ENCODE measurements around the gene OSBPL1A.

OSBPL1A gene

DNA sequence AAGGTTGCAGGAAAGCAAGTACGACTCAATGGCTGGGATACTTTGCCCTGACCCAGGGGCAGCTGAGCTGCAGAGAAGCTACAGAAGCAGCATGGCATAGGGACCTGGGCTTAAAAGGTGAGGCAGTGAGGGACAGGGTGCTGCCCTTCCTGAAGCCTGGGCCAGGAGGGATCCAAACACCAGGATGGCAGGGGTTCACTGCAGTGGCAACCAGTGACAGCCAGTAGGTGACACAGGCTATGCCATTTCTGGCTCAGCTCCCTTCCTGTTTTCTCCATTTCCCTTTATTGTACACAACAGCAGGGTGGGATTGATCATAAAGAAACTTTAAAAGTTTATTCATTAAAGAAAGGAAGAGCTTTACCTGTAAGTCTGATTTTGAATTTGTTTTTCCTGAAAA, 209.9 kb downstream of the OSBPL1A start:
- Mint-ChIP-seq H3K9me3 (no peaks in the 10 kb centered on the region), H3K27me3 (ENCODE audit: low read depth, poor library complexity) (no peaks in the 10 kb centered on the region)

DNA sequence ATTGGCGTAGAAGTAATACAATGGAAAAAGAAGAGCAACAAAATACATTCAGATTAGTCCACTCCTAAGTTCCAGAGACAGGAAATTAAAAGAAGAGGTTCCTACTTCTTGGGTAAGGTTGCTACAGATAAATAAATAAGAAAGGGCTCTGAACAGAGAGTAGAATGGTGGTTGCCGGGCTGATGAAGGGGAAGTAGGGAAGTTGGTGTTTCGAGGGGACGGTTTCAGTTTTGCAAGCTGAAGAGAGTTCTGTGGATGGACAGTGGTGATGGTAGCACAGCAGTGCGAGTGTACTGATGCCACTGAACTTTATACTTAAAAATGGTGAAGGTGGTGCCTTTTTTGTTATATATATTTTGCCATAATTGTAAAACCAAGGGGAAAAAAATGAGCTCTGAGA, 210.6 kb downstream of the OSBPL1A start:
- DNase-seq, result no peak
- H3K36me3 Mint-ChIP-seq (ENCODE audit: low read depth), result peaks cover 11% of the 10 kb centered on the region
- TF ChIP-seq, protein P1, sequence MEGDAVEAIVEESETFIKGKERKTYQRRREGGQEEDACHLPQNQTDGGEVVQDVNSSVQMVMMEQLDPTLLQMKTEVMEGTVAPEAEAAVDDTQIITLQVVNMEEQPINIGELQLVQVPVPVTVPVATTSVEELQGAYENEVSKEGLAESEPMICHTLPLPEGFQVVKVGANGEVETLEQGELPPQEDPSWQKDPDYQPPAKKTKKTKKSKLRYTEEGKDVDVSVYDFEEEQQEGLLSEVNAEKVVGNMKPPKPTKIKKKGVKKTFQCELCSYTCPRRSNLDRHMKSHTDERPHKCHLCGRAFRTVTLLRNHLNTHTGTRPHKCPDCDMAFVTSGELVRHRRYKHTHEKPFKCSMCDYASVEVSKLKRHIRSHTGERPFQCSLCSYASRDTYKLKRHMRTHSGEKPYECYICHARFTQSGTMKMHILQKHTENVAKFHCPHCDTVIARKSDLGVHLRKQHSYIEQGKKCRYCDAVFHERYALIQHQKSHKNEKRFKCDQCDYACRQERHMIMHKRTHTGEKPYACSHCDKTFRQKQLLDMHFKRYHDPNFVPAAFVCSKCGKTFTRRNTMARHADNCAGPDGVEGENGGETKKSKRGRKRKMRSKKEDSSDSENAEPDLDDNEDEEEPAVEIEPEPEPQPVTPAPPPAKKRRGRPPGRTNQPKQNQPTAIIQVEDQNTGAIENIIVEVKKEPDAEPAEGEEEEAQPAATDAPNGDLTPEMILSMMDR (IDR thresholded peaks at IDR 0.05), result no peak
- no peak overlapping the region for H3K4me3 Mint-ChIP-seq
- H3K4me1 Mint-ChIP-seq, result peaks cover 11% of the 10 kb centered on the region
- H3K27ac Mint-ChIP-seq, result no peak overlapping the region
- H3K9me3 Mint-ChIP-seq, result no peaks in the 10 kb centered on the region
- no peaks in the 10 kb centered on the region for H3K27me3 Mint-ChIP-seq (ENCODE audit: low read depth, poor library complexity)

More for the DNA sequence above, 209.9 kb downstream of the OSBPL1A start:
- Mint-ChIP-seq H3K36me3 (ENCODE audit: low read depth) (peaks cover 11% of the 10 kb centered on the region), H3K4me1 (peaks cover 11% of the 10 kb centered on the region), H3K4me3 (no peak overlapping the region), H3K27ac (peak overlapping the region; percentile 77)
- TF ChIP-seq, protein P1 (IDR thresholded peaks at IDR 0.05), result no peak
- no peak for DNase-seq

DNA sequence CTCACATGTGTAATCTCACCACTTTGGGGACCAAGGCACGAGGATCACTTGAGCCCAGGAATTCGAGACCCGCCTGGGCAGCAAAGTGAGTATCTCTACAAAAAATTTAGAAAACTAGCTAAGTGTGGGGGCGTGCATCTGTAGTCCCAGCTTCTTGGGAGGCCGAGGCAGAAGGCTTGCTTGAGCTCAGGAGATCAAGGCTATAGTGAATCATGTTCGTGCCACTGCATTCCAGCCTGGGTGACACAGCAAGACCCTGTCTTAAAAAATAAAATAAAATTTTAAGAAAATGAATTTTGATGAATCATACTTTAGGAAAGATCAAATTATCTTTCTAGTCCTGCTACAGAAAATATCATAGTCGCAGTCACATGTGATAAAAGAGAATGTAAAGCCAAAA, 211.8 kb downstream of the OSBPL1A start:
- H3K36me3 Mint-ChIP-seq (ENCODE audit: low read depth), result peaks cover 15% of the 10 kb centered on the region
- H3K9me3 Mint-ChIP-seq, result no peaks in the 10 kb centered on the region
- TF ChIP-seq, protein P1 (IDR thresholded peaks at IDR 0.05), result no peak
- DNase-seq, result no peak
- H3K4me3 Mint-ChIP-seq, result no peak overlapping the region
- H3K27ac Mint-ChIP-seq, result no peak overlapping the region
- H3K27me3 Mint-ChIP-seq (ENCODE audit: low read depth, poor library complexity), result no peaks in the 10 kb centered on the region
- peaks cover 16% of the 10 kb centered on the region for H3K4me1 Mint-ChIP-seq

DNA sequence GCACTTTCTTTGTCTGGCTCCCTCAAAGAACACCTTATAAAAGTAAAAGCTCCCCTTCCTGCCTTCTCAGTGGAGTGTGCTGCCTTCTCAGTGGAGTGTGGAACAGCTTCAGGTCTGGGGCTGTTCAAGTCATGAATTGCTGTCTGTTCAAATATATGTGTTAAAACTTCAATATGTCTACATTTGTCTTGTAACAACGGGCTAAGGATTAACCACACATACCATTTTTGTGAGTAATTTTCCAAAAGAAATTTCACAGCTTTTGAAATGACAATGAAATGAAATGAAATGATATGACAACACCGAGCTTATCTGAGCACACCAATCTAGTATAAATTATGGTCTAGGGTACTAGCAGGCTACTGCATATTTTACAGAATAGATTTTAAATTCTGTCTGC, 215.8 kb downstream of the OSBPL1A start:
- TF ChIP-seq, protein P1 (IDR thresholded peaks at IDR 0.05), result no peak
- H3K9me3 Mint-ChIP-seq, result no peaks in the 10 kb centered on the region

DNA sequence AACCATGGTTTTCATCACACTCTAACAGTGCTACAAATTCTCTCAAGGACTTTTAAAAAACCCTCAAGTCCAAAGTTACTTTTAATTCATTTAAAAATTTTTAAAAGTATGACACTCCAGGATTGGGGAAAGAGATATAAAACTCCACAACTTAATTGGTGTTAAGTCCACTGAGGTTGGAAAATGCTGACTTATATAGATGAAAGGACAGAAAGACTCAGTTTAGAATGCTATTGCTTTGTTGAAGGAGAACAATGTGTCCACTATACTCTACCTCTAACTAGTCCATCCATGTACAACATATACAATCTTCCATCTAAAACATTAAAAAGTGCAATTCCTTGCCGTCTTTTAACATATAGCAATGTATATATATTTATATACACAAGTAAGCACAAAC, 217.6 kb downstream of the OSBPL1A start:
- Mint-ChIP-seq H3K36me3 (ENCODE audit: low read depth) (peaks cover 37% of the 10 kb centered on the region), H3K27ac (no peak overlapping the region), H3K27me3 (ENCODE audit: low read depth, poor library complexity) (no peaks in the 10 kb centered on the region), H3K4me3 (no peak overlapping the region), H3K4me1 (peaks cover 4% of the 10 kb centered on the region), H3K9me3 (no peaks in the 10 kb centered on the region)
- DNase-seq, result no peak
- TF ChIP-seq, protein P1 (IDR thresholded peaks at IDR 0.05), result no peak

More for the DNA sequence above, 215.8 kb downstream of the OSBPL1A start:
- Mint-ChIP-seq H3K4me1 (peaks cover 4% of the 10 kb centered on the region), H3K27ac (peak overlapping the region; percentile 64), H3K4me3 (no peak overlapping the region), H3K36me3 (ENCODE audit: low read depth) (peaks cover 27% of the 10 kb centered on the region), H3K27me3 (ENCODE audit: low read depth, poor library complexity) (no peaks in the 10 kb centered on the region)
- DNase-seq, result no peak

DNA sequence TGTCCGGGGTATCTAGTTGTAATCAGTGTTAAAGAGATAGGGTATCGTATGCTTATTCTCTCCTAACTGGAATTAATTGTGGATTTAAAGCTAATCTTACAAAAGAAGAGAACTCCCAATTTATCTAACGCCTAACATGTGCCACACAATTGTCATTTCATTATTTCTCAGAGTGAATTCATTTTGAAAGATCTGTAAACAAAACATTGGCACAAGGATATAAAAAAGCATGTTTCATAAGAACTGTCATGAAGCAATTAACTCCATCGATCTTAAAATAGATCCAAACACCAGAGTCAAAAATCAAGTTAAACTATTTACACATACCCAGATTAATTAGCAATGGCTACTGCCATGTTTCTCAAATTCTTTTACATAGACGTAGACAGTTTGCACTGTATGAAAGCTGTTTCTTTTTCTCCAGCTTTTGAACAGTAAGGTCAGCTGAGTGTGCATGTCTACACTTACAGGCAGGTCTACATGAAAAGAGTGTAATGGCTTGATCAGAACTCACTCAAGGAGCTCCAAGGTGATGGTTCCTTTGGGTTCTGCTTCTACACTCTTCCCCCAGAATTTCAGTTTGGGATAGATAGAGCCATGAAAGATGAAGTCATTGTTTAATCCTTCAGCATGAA, 220.0 kb downstream of the OSBPL1A start:
- DNase-seq, result no peak
- Mint-ChIP-seq H3K36me3 (ENCODE audit: low read depth) (peaks cover 39% of the 10 kb centered on the region), H3K9me3 (no peaks in the 10 kb centered on the region), H3K4me3 (no peak overlapping the region), H3K4me1 (peaks cover 4% of the 10 kb centered on the region), H3K27ac (no peak overlapping the region), H3K27me3 (ENCODE audit: low read depth, poor library complexity) (no peaks in the 10 kb centered on the region)
- TF ChIP-seq, protein P1 (IDR thresholded peaks at IDR 0.05), result no peak
